ENCODE data around the gene MB.

Gene MB

GRCh38 chr22:35615156-35615555, 2.0 kb downstream of the MB start:
- DNase-seq (ENCODE audit: low spot score), result no peak
- TF ChIP-seq CTCF (IDR thresholded peaks at IDR 0.05; ENCODE audit: extremely low read depth, missing control alignments), result no peak

GRCh38 chr22:35614404-35614803, 2.7 kb downstream of the MB start:
- no peak for TF ChIP-seq CTCF (IDR thresholded peaks at IDR 0.05; ENCODE audit: extremely low read depth, missing control alignments)
- DNase-seq (ENCODE audit: low spot score), result no peak

- no peak for DNase-seq (ENCODE audit: low spot score)
- TF ChIP-seq CTCF (IDR thresholded peaks at IDR 0.05; ENCODE audit: extremely low read depth, missing control alignments), result no peak
Observed at GRCh38 chr22:35612903-35613302, 4.2 kb downstream of the MB start.

GRCh38 chr22:35611891-35612576, 5.1 kb downstream of the MB start:
- TF ChIP-seq CTCF (IDR thresholded peaks at IDR 0.05; ENCODE audit: extremely low read depth, missing control alignments), result no peak
- DNase-seq (ENCODE audit: low spot score), result no peak

- DNase-seq (ENCODE audit: low spot score), result no peak
- TF ChIP-seq CTCF (IDR thresholded peaks at IDR 0.05; ENCODE audit: extremely low read depth, missing control alignments), result no peak
Observed at GRCh38 chr22:35611200-35611890, 5.8 kb downstream of the MB start.

GRCh38 chr22:35610741-35611140, 6.4 kb downstream of the MB start:
- DNase-seq (ENCODE audit: low spot score), result no peak

More at GRCh38 chr22:35610741-35611140, 6.4 kb downstream of the MB start:
- TF ChIP-seq CTCF (IDR thresholded peaks at IDR 0.05; ENCODE audit: extremely low read depth, missing control alignments), result no peak
